SHP77 treated with DMSO at 0.1 percent for 48 hours (cell line): ENCODE data around the gene TGM2.
"Not testable (repeated sequence)": the region's sequence is repeated elsewhere in the genome, so short reads cannot be mapped to it uniquely, and the experiment has no call there.

Source experiments
- DNase-seq: peaks from one replicate; lab custom pipeline; 2025; lab: John Stamatoyannopoulos, UW

TGM2 gene

GRCh38 chr20:38115205-38115604 lies 49.9 kb downstream of the TGM2 start:
- no peak for DNase-seq

DNA sequence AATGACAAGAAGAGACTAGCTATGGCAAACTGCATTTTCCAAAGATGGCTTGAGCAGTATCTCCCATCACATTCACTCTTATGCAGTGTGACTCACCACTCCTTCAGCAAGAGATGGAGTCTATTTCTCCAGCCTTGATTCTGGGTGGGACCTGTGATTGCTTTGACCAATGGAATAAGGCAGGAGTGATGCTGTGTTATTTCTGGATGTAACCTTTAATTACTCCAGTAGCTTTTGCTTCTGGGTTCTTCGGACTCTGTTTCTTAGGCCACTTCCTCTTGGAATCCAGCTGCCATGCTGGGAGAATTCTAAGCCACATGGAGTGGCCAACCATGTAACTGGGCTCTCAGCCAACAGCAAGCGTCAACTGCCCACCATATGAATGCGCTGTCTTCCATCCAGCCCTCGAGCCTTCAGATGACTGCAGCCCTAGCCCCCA lies 50.7 kb downstream of the TGM2 start:
- no peak for DNase-seq

DNA sequence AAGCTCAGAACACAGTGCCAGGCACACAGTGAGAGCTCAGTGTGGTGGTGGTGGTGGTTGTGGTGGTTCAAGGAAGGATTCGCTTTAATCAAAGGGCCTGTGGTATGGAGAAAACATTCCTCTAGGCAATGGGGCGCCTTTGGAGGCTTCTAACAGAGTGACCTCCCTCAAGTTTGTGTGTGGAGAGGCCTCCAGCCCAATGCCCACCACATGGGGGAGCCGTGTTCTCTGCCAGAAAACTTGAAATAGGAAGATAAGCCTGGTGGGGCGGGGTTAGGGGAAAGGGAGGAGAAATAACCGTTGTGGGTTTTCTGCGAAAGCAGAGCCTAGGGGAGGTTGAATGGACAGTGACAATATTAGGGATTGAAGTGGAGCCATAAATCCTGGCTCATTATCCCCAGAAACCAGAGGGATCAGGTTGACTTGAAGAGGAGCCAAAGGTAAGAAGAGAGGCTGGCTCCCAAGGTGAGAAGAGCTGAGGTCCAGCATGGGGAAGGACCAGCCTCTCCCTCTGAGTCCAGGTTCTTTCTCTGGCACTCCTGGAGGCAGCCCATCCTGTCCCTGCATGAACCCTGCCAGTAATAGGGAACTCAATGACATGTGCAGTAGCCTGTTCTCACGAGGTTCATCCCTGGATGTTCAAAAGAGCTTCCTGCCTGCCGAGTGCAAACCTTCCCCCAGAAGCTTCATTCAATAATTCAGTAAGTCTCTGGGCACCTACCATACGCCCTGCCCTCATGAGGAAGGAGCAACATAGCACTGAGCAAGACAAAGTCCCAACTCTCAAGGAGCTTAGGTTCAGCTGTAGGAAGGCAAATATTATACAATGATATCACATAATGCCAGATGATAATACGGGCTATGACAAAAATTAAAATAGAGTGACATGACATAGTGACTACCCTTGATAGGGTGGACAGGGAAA lies 51.4 kb downstream of the TGM2 start:
- no peak for DNase-seq

- DNase-seq: no peak
Measured at GRCh38 chr20:38112930-38113294, 52.2 kb downstream of the TGM2 start.

DNA sequence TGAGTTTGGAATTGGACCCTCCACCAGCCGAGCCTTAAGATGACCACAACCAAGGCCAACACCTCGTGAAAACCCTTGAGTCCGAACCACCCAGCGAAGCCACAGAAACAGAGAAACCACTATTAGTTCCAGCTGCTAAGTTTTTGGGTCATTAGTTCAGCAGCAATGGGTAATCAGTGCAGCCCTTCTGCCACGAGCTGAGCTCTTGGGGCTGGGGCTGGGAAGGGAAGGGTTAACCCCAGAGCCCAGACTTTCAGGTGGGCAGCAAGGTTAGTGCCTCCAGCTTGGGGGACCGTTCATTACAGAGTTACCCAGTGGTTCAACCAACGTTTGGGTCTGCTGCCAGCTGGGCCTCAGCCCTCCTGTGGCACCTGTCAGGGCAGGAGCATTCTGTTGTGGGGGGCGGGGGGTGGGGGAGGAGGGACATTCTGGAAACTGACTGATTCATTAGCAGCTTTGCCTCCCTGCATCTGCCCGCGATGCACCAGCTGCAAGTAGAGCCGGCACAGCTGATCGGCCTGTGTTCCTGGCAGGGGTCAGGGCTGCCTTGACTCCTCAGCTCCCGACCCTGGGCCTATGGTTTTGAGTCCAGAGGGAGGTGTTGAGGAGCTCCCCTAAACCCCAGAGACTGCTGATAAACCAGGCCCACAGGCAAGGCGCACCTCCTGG lies 52.7 kb downstream of the TGM2 start:
- DNase-seq: no peak

DNA sequence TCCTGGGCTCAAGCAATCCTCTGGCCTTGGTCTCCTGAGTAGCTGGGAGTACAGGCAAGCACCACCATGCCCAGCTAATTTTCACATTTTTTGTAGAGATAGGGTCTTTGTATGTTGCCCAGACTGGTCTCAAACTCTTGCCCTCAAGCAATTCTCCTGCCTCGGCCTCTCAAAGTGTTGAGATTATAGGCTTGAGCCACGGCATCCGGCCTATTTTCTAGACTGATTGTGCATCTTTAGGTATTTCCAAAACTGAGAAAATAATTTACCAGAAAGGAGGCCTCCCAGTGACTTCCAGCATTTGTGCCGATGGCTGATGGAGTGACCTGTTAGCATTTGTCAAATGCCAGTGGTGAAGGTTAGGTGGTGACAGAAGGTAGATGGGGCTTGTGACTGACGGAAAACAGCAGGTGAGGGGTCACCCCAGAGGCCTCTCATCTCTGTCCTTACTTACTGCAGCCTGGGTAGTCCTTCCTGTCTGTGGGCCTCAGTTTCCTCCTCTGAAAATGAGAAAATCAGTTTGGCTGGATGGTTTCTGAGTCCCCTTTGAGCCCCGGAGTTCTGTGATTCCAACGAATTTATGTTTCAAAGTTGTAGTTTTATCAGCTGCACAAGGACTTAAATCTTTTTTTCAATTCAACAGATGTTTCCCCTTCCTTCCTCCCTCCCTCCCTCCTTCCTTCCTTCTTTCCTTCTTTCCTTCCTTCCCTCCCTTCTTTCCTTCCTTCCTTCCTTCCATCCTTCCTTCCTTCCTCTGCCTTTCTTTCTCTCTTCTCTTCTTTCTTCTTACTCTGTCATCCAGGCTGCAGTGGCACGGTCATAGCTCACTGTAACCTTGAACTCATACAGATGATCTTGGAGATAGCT lies 53.5 kb downstream of the TGM2 start:
- no peak for DNase-seq

- no peak for DNase-seq
Measured at GRCh38 chr20:38110525-38111178, 54.4 kb downstream of the TGM2 start.

DNA sequence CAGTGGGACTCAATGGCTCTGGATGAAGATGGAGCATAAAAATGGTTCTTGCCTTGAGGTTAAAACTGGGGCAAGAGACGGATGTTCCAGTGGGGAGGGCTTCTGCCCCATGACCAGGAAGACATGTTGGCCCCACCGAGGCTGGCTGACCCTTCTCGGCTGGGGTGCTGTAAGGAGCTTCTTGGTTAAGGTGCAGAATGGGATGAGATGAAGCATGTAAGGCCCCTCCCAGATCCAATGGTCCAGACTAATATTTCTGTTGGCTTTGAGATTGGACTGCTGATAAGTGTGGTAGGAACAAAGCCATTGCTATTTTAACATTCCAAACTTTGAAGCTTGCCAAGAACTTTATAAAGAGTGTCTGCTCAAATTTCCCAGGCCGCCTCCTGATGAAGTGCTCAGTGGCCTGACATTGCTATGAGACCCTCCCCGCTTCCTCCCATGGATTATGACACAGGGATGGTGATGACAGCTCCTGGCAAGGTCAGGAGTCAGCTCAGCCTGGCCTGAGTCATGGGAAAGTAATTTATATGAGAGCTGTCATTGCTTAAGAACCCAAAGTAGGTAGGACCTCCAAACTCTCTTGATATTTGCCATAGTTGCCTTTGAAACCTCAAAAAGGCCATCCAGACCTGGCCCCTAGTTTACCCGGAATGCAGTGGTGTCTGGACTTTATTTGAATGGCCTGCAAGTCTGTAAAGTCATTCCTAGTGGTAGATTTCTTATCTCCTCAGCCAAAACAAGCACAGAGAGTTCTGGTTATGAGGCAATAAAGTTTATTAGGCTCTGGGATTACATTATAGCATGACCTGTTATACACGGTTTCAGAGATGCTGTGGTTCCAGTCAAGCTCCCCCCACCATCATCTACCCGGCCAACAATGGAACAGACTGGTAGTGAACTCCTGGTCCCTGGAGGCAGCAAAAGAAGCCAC lies 55.2 kb downstream of the TGM2 start:
- DNase-seq: no peak

DNA sequence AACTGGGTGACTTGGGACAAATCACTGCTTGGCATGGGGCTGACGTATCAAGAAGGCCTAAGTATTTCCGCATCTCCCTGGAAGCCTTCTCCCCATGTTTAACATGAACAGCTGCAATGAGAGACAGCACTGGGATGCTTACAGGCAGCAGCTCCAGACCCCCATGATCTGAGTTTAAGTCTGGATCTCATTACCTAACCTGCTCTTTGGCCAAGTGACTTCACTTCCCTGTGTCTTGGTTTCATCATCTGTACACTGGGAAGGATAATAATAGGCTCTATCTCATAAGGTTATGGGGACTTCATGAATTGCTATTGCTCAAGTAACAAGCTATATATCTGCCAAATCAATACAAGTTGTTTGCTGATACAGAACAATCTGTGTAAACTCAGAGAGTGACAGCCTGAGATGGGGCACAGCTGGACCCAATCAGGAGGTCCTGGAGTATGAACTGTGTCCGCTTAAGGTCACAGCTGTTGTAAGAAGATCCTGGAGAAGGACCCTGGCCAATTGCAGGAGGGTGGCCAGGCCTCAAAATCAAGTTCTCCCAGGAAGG lies 56.0 kb downstream of the TGM2 start:
- DNase-seq: no peak

GRCh38 chr20:38108438-38108985 lies 56.6 kb downstream of the TGM2 start:
- no peak for DNase-seq

DNA sequence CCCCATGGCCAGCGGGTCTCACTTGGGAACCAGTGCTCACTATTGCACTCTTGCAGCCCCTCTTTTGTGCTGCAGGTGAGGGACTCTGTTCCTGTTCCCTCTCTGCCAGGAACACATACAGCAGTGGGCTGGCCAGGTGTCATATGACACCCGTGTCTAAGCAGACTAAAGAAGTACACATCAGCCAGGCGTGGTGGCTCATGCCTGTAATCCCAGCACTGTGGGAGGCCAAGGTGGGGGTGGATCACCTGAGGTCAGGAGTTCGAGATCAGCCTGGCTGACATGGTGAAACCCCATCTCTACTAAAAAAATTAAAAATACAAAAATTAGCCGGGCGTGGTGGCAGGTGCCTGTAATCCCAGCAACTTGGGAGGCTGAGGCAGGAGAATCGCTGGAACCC lies 57.2 kb downstream of the TGM2 start:
- not testable (repeated sequence) for DNase-seq

- not testable (repeated sequence) for DNase-seq
Measured at GRCh38 chr20:38107386-38107785, 57.7 kb downstream of the TGM2 start.

DNA sequence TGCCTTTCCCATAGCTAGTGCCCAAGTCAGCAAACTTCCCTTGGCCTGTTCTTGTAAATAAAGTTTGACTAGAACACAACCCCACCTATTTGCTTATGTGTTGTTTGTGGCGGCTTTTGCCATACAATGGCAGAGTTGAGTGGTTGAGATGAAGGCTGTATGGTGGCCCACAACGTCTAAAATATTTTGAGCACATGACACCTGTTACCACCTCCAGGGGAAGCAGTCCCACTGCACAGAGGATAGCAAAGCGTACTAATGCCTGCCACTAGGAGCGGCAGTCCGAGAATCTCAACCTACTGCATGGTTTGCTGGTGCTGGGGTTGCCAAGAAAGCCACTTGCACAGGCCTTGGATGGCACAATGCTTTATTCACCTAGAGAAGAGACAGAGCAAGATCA lies 58.6 kb downstream of the TGM2 start:
- DNase-seq: no peak

GRCh38 chr20:38104285-38104684 lies 60.8 kb downstream of the TGM2 start:
- no peak for DNase-seq

DNA sequence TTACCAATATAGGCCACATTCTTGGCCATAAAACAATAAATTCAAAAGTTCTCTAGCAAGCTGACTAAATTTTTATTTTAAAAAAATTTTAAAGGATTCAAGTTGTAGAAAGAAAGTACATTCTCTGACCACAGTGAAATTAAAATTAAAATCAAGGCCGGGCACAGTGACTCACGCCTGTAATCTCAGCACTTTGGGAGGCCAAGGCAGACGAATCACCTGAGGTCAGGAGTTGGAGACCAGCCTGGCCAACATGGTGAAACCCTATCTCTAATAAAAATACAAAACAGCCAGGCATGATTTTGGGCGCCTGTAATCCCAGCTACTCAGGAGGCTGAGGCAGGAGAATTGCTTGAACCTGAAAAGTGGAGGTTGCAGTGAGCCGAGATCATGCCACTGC lies 62.9 kb downstream of the TGM2 start:
- not testable (repeated sequence) for DNase-seq

DNA sequence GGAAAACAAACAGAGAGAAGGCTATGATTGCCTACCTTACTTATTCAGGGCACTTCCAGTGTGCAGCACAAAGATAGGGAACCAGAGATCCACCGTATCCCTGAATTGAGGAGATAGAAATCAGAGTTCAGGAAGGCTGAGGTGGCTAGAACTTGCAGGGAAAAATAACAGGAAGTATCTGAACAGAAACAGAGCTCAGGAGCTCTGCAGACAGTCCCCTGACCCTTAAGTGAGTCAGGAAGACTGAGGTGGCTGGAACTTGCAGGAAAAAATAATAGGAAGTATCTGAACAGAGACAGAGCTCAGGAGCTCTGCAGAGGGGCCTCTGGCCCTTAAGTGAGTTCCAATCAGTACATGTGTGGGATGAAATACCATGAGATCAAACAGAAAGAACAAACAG lies 66.1 kb downstream of the TGM2 start:
- no peak for DNase-seq

GRCh38 chr20:38095017-38095686 lies 69.9 kb downstream of the TGM2 start:
- DNase-seq: no peak

DNA sequence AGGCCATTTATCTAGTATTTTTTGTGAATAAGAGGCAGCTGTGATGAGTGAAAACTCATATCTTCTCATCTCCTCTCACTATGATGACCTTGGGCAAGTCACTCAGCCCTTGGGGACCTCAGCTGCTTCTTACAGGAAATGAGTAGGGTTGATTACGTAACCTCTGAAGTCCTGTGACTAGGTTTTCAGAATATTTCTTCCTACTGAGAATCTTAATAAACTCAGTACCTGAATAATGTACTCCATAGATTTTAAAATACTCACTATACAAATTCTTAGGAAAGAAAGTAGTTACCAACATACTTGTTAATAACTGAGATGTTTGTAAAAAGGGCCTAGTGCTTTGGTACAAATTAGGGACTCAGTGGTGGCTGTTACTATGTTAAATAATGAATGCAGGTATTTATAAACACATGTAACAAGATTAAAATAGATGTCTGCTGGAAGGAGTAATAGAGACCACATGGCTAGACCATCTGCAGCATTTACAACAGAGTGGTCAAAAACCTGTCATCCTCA lies 70.6 kb downstream of the TGM2 start:
- no peak for DNase-seq

GRCh38 chr20:38093641-38094077 lies 71.4 kb downstream of the TGM2 start:
- no peak for DNase-seq
